IPS-11a (cell line): ENCODE results near the gene SLC41A3.
"Not testable (repeated sequence)": the region's sequence is repeated elsewhere in the genome, so short reads cannot be mapped to it uniquely, and the experiment has no call there.

Source experiments
- H3K4me3 ChIP-seq: one replicate; pipeline ENCODE4 v1.5.1; 2013; ENCODE audit warnings: low read depth, low read length, control low read depth

Gene SLC41A3

DNA sequence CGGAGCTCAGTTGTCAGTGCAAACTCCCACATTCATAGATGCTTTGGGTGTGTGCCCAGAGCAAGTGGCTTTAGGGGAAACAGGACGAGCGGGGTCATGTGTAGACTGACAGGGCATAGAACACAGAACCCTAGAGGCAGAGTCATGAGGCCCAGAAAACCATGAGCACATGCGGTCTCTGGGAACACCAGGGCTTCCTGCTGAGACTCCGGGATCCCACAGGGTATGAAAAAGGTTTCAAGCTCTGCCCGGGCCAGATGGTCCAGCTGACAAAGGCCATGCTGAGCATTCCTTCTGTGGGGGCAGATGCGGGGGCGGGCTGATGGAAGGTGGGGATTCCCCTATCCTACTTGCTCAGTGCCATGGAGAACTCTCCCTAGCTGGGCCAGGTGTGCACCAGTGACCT is 70.2 kb downstream of the SLC41A3 start:
- H3K4me3 ChIP-seq: no peak overlapping the region

GRCh38 chr3:126009181-126009580 is 74.7 kb downstream of the SLC41A3 start:
- H3K4me3 ChIP-seq: no peak overlapping the region

GRCh38 chr3:126008219-126008618 is 75.7 kb downstream of the SLC41A3 start:
- no peak overlapping the region for H3K4me3 ChIP-seq

DNA sequence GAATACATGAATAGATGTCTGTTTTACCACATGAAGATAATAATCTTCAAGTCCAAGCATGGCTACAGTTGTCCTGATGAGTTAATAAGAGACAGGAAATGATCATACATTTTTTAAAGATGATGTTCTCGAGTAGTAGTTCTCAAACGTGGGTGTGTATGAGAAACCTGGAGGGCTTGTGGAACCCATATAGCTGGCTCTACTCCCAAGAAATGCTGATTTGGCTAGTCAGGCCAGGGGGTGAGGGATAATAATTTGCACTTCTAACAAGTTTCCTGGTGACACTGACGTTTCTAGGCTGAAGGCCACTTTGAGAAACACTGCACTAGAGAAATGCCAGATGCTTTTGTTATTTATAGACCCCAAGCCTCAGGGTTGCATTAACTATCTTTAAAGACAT is 78.0 kb downstream of the SLC41A3 start:
- H3K4me3 ChIP-seq: no peak overlapping the region

DNA sequence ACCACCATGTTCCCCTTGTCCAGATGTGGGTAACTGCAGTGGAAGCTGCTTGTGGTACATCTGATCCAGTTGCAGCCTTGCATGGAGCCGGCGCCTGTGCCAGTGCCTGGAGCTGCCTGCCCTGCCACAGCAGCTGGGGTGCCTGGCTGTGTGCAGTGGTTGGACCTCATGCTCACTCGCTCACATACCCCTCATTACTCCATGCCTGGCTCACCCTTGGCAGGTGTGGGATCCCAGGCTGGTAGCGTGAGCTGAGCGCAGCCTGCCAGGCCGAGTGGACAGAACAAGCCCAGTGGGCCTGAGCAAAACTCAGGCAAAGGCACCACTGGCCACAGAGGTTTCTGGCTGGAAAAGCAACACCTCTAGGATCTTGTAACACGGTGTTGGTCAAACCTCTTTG is 79.2 kb downstream of the SLC41A3 start:
- H3K4me3 ChIP-seq: no peak overlapping the region

GRCh38 chr3:126004217-126004616 is 79.7 kb downstream of the SLC41A3 start:
- no peak overlapping the region for H3K4me3 ChIP-seq

- H3K4me3 ChIP-seq: no peak overlapping the region
Measured at GRCh38 chr3:126003447-126004190, 80.3 kb downstream of the SLC41A3 start.

- no peak overlapping the region for H3K4me3 ChIP-seq
Measured at GRCh38 chr3:126002189-126002588, 81.7 kb downstream of the SLC41A3 start.

GRCh38 chr3:125996751-125997150 is 87.2 kb downstream of the SLC41A3 start:
- H3K4me3 ChIP-seq: not testable (repeated sequence)

DNA sequence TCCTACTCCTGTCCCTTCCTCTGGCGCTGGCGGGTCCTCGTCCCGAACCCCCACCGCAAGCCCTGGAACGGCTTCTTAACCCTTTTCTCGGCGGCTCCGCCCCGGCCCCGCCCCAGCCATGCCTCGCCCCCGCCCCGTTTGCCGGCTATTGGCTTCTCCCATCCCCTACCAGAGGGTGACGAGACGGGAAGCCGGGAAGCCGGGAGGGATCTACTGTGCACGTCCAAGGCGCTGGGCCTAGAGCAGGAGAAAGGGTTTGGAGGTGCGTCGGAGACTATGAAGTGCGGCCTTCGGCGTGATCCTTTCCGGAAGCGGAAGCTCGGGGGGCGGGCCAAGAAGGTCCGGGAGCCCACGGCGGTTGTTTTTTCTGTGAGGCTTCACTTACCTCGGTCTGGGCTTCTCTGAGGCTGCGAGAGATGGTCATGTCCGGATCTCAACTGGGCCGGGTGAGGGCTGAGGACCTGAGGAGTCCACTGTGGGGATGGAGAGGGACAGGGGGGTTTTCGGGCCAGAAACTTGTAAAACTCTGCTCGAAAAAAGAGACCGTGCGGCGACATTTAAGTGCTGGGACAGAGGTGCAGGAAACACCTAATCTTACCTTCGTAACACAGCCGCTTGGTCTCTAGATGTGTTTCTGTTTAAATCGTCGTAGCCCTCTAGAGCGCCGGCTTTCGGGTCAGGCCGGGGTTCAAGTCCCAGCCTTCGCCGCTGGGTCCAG is 93.5 kb downstream of the SLC41A3 start:
- peak overlapping the region; percentile 75 for H3K4me3 ChIP-seq

- not testable (repeated sequence) for H3K4me3 ChIP-seq
Measured at GRCh38 chr3:125984951-125985350, 99.0 kb downstream of the SLC41A3 start.

DNA sequence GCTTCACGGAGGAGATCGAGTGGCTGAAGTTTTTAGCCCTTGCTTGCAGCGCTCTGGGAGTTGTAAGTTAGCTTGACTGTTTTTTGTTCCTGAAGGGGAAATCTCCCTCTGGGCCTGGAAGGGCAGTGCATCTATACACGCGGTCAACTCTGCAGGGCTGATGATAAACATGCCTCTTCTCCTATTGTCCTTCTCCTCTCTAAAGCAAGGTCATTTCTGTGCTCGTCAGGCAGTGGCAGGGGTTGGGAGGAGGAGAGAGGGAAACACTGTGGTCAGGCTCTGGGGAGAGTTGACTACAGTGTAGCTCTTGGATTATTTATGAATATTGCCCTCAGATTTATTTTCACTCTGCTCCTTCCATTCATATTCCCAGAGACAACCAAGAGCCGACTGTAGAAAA is 106.8 kb downstream of the SLC41A3 start:
- not testable (repeated sequence) for H3K4me3 ChIP-seq

GRCh38 chr3:125976003-125976390 is 107.9 kb downstream of the SLC41A3 start:
- not testable (repeated sequence) for H3K4me3 ChIP-seq

DNA sequence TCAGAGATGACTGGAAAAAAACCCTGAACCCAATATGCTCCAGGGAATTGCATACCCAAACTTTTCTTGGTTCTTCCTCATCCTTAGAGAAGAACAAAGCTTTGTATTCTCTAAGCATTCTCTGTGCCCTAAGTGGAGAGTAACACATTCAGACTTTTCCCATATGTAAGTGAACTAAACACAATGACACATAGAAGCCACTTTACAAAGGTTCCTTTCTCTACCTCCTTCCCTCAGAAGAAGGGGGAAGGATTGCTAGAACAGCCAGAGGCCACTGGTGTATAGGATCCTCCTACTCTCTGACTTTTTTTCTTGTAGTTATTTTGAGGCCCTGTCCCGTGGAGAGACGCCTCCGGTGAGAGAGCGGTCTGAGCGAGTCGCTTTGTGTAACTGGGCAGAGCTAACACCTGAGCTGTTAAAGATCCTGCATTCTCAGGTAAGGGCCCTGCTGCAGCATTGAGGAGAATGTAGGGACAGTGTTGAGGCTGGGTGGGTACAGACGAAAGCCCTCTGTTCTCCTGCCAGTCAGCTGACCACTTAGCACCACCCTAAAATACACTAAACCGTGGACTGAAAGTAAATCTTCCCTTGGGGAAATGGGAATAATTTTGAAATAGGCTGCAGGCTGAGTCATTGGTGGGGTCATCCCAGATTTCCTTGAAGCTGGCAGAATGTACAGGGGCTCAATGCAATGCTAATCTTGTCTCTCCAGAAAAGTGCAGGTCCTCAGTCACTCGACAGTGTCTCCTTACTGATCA is 108.5 kb downstream of the SLC41A3 start:
- H3K4me3 ChIP-seq: not testable (repeated sequence)

DNA sequence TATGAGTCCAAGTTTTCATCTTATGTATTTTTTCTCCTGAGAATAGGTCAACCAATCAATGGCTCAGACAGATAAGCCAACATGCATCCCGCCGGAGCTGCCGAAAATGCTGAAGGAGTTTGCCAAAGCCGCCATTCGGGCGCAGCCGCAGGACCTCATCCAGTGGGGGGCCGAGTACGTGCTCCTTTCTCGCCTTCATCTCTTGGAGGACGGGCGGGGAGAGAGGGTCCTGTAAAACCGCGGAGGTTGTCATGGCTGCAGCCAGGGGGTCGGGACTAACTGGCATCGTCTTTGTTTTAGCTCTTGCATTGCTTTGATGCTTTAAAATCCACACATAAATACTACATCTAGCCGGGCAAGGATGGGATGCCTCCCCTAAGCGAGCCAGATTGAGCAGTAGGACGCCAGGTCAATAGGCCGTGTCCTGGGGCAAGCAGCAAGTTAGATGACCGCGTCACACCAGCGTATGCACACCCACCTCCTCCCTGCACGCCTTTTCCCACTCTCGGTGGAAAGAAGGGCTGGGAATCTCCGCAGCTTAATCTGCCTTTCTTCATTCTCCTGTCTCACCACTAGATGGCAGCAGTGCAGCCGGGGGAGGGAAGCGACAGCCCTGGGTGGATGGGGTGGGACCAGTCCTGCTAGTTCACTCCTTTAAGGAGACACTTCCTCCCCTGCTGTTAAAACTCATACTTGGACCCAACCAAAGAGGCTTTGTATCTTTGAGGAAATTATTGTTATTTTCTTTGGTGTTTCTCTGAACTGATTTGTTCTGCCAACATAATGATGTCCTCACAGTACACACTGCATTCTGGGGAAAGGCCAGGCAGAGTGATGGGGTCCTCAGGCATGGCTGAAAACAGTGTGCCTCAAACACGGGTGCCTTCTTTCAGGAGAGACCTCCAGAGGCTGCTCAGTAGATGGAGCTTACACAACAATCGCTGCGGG is 111.7 kb downstream of the SLC41A3 start:
- H3K4me3 ChIP-seq: peak overlapping the region; percentile 40

DNA sequence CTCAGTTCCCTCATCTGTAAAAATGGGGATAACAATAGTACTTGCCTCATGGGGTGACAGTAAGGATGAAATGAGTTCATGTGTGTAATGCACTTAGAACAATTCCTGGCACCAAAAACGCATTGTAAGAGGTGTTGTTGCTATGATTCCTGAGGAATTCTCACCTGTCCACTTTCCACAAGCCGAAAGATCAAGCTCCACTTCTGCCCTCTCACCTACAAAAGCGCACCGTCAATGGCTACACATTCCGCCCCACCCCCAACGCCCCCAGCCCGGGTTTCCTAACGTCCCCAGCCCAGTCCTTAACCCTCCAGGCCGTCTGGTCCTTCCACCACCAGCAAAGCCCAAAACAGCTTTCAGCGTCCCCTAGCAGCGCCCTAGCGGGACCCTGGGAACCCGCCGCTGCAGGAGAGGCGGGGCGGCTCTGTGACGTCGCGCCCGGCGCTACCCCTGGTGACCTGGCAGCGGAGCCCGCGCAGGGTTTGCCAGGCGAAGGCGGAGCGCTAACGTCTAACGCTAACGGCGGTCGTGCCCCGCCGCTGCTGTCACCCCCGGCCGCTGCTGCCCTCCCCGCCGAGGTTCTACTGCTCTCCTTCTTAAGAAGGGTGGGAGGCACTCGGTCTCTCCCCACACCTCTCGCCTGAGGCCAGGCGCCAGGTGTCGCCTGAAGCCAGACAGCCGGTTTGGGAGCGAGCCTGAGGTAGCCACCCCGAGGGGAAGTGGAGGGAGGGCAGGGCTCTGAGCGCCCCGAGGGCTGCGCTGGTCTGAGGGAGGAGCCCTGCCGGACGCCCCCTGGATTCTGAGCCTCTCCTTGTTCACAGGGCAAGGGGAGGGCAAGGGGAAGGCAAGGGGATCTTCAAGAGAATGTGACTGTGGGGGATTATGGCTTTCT is 115.0 kb downstream of the SLC41A3 start, which contains the start of gene ROPN1B:
ROPN1B (plus strand) TSS at position 478 of the 892 bp plus-strand sequence. CDS start 2,877 bp downstream, outside the sequence.
- H3K4me3 ChIP-seq: not testable (repeated sequence)

- not testable (repeated sequence) for H3K4me3 ChIP-seq
Measured at GRCh38 chr3:125968121-125968520, 115.8 kb downstream of the SLC41A3 start.

DNA sequence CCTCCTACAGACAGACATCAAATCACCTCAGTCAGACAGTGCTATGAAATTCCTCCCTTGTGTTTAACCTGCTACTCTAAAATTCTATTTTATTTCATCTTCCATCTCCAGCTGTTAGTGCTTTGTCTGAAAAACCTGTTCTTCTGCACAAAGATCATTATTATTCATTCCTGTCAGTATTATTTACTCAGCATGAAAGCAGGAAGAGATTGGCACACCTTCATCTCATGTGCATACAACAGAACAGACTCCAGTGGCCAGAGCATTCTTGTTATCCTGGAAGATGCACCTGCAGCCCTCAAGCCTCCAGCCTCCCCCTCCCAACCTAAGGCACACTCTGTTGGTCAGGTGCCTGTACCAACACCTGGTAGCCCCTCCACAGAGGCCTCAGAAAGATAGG is 116.8 kb downstream of the SLC41A3 start:
- H3K4me3 ChIP-seq: no peak overlapping the region

- H3K4me3 ChIP-seq: no peak overlapping the region
Measured at GRCh38 chr3:125965505-125965904, 118.4 kb downstream of the SLC41A3 start.
